HG02678 (cell line): ENCODE data around the gene MYBPC2.

ENCODE experiments used
- ATAC-seq: cut with Tn5 transposase; IDR thresholded peaks from one replicate; pipeline ENCODE4 v1.9.1; 2021; ENCODE audit warnings: mild to moderate bottlenecking, moderate library complexity; ENCODE audit not compliant: unreplicated experiment

Gene MYBPC2

GRCh38 chr19:50496189-50497021, 63.7 kb downstream of the MYBPC2 start:
- no peak for ATAC-seq

- no peak for ATAC-seq
Measured at GRCh38 chr19:50497022-50497405, 64.3 kb downstream of the MYBPC2 start.

GRCh38 chr19:50498219-50499056, 65.7 kb downstream of the MYBPC2 start:
- ATAC-seq = no peak

- no peak for ATAC-seq
Measured at GRCh38 chr19:50500060-50500752, 67.5 kb downstream of the MYBPC2 start.

- no peak for ATAC-seq
Measured at GRCh38 chr19:50500753-50501151, 68.1 kb downstream of the MYBPC2 start.

- ATAC-seq = no peak
Measured at GRCh38 chr19:50501186-50501567, 68.5 kb downstream of the MYBPC2 start.

GRCh38 chr19:50501568-50502475, 69.1 kb downstream of the MYBPC2 start:
- no peak for ATAC-seq

- no peak for ATAC-seq
Measured at GRCh38 chr19:50505856-50506611, 73.3 kb downstream of the MYBPC2 start.

GRCh38 chr19:50506700-50507099, 74.0 kb downstream of the MYBPC2 start:
- no peak for ATAC-seq

GRCh38 chr19:50507376-50507775, 74.7 kb downstream of the MYBPC2 start:
- ATAC-seq = no peak

- no peak for ATAC-seq
Measured at GRCh38 chr19:50508843-50509190, 76.1 kb downstream of the MYBPC2 start.

GRCh38 chr19:50509366-50509765, 76.7 kb downstream of the MYBPC2 start:
- no peak for ATAC-seq

- no peak for ATAC-seq
Measured at GRCh38 chr19:50510121-50510670, 77.5 kb downstream of the MYBPC2 start.

- ATAC-seq = no peak
Measured at GRCh38 chr19:50510700-50511068, 78.0 kb downstream of the MYBPC2 start.

- peak; percentile 88 for ATAC-seq
Measured at GRCh38 chr19:50511069-50511822, 78.6 kb downstream of the MYBPC2 start, which contains the start of gene JOSD2. Gene JOSD2, minus strand, starts transcription at chr19:50511191. Its CDS starts 760 bp downstream, at chr19:50510431.

- ATAC-seq = no peak
Measured at GRCh38 chr19:50512112-50512998, 79.7 kb downstream of the MYBPC2 start.

GRCh38 chr19:50512999-50513745, 80.5 kb downstream of the MYBPC2 start:
- no peak for ATAC-seq
